Neural progenitor cell (in vitro differentiated cells): ENCODE data around the gene SULT6B1.

Experiments used
- CTCF ChIP-seq: fragments of 200-600 bp; sonication (generic); IDR thresholded peaks from 2 replicates; pipeline ENCODE4 v1.5.1; 2017; ENCODE audit warnings: antibody characterized with exemption, mild to moderate bottlenecking
- EZH2phosphoT487 ChIP-seq: fragments of 200-600 bp; sonication (generic); IDR thresholded peaks from 2 replicates; pipeline ENCODE4 v1.6.1; 2017; ENCODE audit warnings: antibody characterized with exemption

- TF ChIP-seq EZH2phosphoT487 (no peak), CTCF (no peak)
Observed at GRCh38 chr2:37191253-37191652, 2.8 kb upstream of the SULT6B1 start.
